NCI-H187 treated with DMSO at 0.1 percent for 48 hours (cell line): ENCODE measurements around the gene CLPTM1.
"Not testable (repeated sequence)": the region's sequence is repeated elsewhere in the genome, so short reads cannot be mapped to it uniquely, and the experiment has no call there.

Source experiments
- DNase-seq: peaks from one replicate; lab custom pipeline; 2025; lab: John Stamatoyannopoulos, UW

CLPTM1 gene

GRCh38 chr19:44974857-44975256, 19.7 kb downstream of the CLPTM1 start:
- DNase-seq, result no peak

DNA sequence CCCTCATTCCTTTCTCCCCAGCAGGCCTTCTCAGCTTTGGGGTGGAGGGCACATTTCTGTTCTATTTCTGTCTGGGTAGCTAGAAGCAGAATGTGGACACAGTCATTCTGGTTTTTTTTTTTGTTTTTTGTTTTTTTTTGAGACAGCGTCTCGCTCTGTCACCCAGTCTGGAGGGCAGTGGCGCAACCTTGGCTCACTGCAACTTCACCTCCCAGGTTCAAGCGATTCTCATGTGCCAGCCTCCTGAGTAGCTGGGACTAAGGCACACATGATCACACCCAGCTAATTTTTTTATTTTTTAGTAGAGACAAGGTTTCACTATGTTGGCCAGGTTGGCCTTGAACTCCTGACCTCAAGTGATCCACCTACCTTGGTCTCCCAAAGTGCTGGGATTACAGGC, 20.3 kb downstream of the CLPTM1 start:
- DNase-seq, result no peak

GRCh38 chr19:44984005-44984404, 28.8 kb downstream of the CLPTM1 start:
- no peak for DNase-seq

DNA sequence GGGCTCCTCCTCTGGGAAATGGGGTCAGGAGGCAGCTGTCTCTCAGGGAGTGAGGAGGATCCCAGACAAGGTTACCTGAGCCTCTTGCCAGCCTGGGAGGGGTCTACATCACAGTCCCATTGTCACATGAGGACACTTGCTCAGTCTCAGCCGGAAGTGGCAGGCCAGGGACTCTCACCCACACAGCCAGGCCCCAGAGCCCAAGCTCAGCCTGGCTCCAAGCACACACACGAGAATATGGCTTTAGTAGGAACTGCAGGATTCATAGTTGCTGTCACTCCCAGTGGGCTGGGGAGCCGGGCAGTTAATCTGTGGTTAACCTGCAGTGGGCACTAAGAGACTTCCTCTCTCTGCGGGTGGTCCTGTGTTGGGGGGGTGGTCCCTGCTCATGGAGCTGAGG, 30.3 kb downstream of the CLPTM1 start:
- no peak for DNase-seq

- DNase-seq, result no peak
These were observed 31.2 kb downstream of the CLPTM1 start for GRCh38 chr19:44986389-44986788.

GRCh38 chr19:44987148-44987675, 32.0 kb downstream of the CLPTM1 start:
- no peak for DNase-seq

DNA sequence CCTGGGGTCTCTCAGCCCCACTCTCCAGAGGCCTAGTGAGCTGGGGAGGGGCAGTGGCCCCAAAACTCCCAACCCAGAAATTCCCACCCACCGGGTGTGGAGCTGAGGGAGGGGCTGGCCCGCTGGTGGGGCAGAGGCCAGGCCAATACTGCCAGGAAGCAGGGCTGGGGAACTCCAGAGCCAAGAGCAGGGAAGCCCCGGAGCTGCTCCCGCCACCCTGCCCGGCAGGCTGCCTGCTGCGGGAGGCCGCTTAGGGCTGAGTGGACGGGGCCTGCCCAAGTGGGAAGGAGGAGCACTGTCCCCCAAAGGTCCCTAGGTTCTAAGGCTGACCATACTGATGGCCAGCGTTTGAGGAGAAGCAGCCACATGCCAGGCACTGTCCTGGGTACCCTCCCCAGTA, 33.1 kb downstream of the CLPTM1 start:
- DNase-seq, result no peak

DNA sequence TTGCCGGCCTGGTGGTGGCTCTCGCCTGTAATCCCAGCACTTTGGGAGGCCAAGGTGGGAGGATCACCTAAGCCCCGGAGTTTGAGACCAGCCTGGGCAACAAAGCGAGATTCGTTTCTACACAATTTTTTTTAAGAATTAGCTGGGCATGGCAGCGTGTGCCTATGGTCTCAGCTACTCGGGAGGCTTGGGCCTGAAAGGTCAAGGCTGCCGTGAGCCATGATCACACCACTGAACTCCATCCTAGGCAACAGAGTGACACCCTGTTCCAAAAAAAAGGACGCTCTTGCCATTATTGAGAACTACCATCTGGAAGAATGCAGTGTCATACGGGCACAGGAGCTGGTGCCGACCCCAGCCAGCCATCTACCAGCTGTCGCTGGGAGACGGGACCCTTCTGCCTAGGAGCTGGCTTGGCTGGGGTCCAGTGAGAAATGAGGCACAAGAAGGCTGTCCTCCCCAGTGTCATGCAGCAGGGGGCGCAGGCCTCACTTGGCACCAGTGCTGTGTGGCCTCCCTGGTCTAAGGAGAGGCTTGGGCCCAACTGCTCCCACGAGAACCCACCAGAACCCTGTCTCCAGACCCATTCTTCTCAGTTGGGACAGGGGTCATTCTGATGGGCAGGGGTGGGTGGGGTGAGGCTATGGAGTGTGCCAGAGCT, 33.8 kb downstream of the CLPTM1 start:
- no peak for DNase-seq

- no peak for DNase-seq
These were observed 35.3 kb downstream of the CLPTM1 start for GRCh38 chr19:44990459-44990858.

- DNase-seq, result no peak
These were observed 35.8 kb downstream of the CLPTM1 start for GRCh38 chr19:44990966-44991365.

GRCh38 chr19:44992336-44993163, 37.4 kb downstream of the CLPTM1 start:
- no peak for DNase-seq

- no peak for DNase-seq
These were observed 38.3 kb downstream of the CLPTM1 start for GRCh38 chr19:44993526-44993925.

DNA sequence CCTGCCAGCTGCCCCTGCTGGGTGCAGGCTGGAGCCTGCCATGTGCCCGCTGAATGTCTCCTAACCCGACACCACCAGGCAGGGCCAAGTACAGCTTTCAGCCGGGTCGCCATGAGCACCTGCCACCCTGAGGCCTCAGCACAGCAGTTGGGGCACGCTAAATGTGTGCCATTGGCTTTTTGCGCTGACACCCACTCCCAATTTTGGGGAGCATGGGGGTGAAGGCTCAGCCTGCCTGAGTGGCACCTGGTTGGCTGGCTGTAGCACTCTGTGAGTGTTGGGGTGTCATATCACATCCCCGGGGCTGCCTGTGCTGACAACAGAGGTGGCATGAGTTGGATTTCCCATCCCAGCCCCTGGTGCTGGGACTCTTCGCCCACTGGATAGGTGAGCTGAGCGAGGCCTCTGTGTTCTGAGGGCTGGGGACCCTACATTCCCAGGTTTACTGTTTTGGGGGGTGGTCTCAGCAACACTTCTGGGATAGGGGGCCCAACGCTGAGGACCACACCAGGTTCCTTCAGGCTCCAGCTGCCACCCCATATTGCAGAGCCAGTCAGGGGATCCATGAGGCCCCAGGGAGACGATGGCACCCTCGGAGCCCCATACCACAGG, 38.9 kb downstream of the CLPTM1 start:
- no peak for DNase-seq

- no peak for DNase-seq
These were observed 42.8 kb downstream of the CLPTM1 start for GRCh38 chr19:44998025-44998424.

- DNase-seq, result not testable (repeated sequence)
These were observed 44.1 kb downstream of the CLPTM1 start for GRCh38 chr19:44999131-44999925.

DNA sequence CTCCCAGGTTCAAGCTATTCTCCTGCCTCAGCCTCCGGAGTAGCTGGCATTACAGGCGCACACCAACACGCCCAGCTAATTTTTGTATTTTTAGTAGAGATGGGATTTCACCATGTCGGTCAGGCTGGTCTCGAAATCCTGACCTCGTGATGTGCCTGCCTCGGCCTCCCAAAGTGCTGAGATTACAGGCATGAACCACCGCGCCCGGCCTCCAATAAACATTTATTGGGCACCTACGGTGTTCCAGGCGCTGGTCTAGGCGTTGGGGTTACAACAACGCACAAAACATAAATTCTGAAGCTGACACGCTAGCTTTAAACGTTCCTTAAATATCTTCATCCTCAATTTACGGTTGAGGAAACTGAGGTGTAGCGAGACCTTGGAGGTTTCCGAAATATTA, 45.5 kb downstream of the CLPTM1 start:
- not testable (repeated sequence) for DNase-seq

DNA sequence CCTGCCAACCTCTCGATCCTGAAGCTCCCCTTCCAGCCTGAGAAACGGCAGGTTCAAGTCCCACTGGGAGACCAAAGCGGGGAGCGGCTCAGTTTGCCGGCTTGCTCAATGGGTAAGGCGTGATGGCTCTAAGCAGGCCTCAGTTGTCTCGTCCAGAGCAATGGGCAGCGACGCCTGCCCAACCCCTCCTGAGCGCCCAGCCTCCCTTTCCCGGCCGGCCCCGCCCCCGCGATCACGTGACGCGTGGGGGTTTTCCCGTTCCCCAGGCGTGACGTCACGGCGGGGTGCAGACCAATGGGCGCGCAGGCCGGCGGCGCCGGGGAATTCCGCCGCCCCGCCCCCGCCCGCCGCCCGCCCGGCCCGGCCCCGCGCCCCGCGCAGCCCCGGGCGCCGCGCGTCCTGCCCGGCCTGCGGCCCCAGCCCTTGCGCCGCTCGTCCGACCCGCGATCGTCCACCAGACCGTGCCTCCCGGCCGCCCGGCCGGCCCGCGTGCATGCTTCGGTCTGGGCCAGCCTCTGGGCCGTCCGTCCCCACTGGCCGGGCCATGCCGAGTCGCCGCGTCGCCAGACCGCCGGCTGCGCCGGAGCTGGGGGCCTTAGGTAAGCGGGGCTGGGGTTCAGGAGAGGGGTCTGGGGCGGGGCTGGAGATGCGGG, 46.0 kb downstream of the CLPTM1 start, which contains the start of gene RELB:
TSS of gene RELB (plus strand) at position 378 of the 653 bp plus-strand sequence. CDS start at position 494, 116 bp downstream.
- no peak for DNase-seq

DNA sequence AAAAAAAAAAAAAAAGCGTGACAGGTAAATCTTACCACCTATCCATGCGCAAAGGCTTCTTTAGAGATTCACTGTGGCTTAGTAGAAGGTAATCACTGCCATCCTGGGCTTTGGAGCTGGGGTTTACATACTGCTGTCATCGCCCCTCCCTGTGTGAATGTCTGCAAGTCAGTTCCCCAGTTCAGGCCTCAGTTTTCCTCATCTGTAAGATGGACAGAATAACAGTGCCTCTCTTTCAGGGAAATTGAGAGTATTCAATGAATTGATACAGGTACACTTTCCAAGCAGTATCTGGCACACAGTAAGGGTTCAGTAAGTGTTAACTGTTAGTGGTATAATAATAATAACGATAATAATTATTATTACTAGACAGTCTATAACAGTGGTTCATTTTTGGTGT, 48.3 kb downstream of the CLPTM1 start:
- no peak for DNase-seq

DNA sequence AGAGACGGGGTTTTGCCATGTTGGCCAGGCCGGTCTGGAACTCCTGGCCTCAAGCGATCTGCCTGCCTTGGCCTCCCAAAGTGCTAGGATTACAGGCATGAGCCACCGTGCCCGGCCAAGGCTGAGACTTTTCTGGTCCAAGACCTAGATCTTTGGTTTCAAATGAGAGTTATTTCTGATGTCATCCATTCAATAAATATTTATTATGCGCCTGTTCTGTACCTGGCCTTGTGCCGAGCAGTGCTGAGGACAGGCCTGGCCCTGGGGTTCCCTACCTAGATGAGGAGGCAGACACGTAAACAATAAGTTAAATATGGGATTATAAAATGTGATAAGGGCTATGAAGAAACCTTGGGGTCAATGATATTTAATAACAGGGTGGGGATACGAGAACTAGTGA, 50.6 kb downstream of the CLPTM1 start:
- no peak for DNase-seq

GRCh38 chr19:45008552-45008951, 53.4 kb downstream of the CLPTM1 start:
- DNase-seq, result no peak

GRCh38 chr19:45009625-45010255, 54.6 kb downstream of the CLPTM1 start:
- no peak for DNase-seq
